Femur (tissue), 1 donor: Measurements from ENCODE around the gene MARK4.
A peak's percentile ranks its signal among the peaks of the same experiment; 100 is the strongest.

Experiments used
- DNase-seq: peaks from one replicate; pipeline ENCODE4 v3.0.0-alpha.2; 2017

The MARK4 gene

GRCh38 chr19:45275370-45275971 is 24.4 kb downstream of the MARK4 start:
- DNase-seq: no peak

- no peak for DNase-seq
Measured at GRCh38 chr19:45276284-45276687, 25.2 kb downstream of the MARK4 start.

- no peak for DNase-seq
Measured at GRCh38 chr19:45278087-45278486, 27.0 kb downstream of the MARK4 start.

- DNase-seq: no peak
Measured at GRCh38 chr19:45279587-45280192, 28.6 kb downstream of the MARK4 start.

- DNase-seq: no peak
Measured at GRCh38 chr19:45280471-45280961, 29.4 kb downstream of the MARK4 start.

- no peak for DNase-seq
Measured at GRCh38 chr19:45283443-45284033, 32.5 kb downstream of the MARK4 start.

GRCh38 chr19:45290381-45290931 is 39.4 kb downstream of the MARK4 start:
- no peak for DNase-seq

- no peak for DNase-seq
Measured at GRCh38 chr19:45291834-45292233, 40.8 kb downstream of the MARK4 start.

- DNase-seq: no peak
Measured at GRCh38 chr19:45293682-45294081, 42.6 kb downstream of the MARK4 start.

- peak; percentile 56 for DNase-seq
Measured at GRCh38 chr19:45294291-45295029, 43.4 kb downstream of the MARK4 start.

GRCh38 chr19:45295873-45296272 is 44.8 kb downstream of the MARK4 start:
- no peak for DNase-seq

GRCh38 chr19:45296355-45296754 is 45.3 kb downstream of the MARK4 start:
- no peak for DNase-seq

- no peak for DNase-seq
Measured at GRCh38 chr19:45297674-45298073, 46.6 kb downstream of the MARK4 start.

GRCh38 chr19:45298264-45298663 is 47.2 kb downstream of the MARK4 start:
- no peak for DNase-seq

- no peak for DNase-seq
Measured at GRCh38 chr19:45299719-45300118, 48.6 kb downstream of the MARK4 start.

GRCh38 chr19:45302416-45302815 is 51.3 kb downstream of the MARK4 start:
- no peak for DNase-seq

- DNase-seq: no peak
Measured at GRCh38 chr19:45303269-45304060, 52.4 kb downstream of the MARK4 start.

- no peak for DNase-seq
Measured at GRCh38 chr19:45304141-45304926, 53.3 kb downstream of the MARK4 start.

- DNase-seq: no peak
Measured at GRCh38 chr19:45305007-45305406, 53.9 kb downstream of the MARK4 start.

- no peak for DNase-seq
Measured at GRCh38 chr19:45305421-45305820, 54.4 kb downstream of the MARK4 start.

- no peak for DNase-seq
Measured at GRCh38 chr19:45306040-45306439, 55.0 kb downstream of the MARK4 start.
